ENCODE data around the gene ASPN. TPM values are rescaled to one million over a fixed set of nuclear protein-coding genes. Genes with fewer than 3 reads are reported as not detected.
"Not testable (repeated sequence)": the region's sequence is repeated elsewhere in the genome, so short reads cannot be mapped to it uniquely, and the experiment has no call there.

The ASPN gene
- total and polyA plus RNA-seq, 2 of the 13 experiments (the other 11 are each of a cell fraction or from before 2014, with no cell fraction given): not detected

GRCh38 chr9:92414566-92414965 lies 67.7 kb downstream of the ASPN start:
- no peak for TF ChIP-seq SAFB2 (CRISPR knock-in tag; IDR thresholded peaks at IDR 0.05; ENCODE audit: borderline replicate concordance, low read depth)
- Histone ChIP-seq H3K79me2 (ENCODE audit: insufficient read depth, low read length) (no peaks in the 10 kb centered on the region), H3K4me3 (replicated peaks in 1 of 3; ENCODE audit: insufficient read depth in 1 of 3, low read depth in 2 of 3, low read length in 3 of 3) (no peak overlapping the region), H2AFZ (ENCODE audit: low read length) (no peak overlapping the region), H4K20me1 (ENCODE audit: insufficient read depth, low read length) (no peaks in the 10 kb centered on the region), H3K36me3 (replicated peaks in 1 of 2; ENCODE audit: control insufficient read depth in 1 of 2, insufficient read depth in 2 of 2, low read length in 2 of 2) (no peaks in the 10 kb centered on the region), H3K27ac (ENCODE audit: extremely low read length, insufficient read depth, low read length) (no peak overlapping the region), H3K27me3 (ENCODE audit: control insufficient read depth in 1 of 2, insufficient read depth in 2 of 2, low read length in 2 of 2) (no peaks in the 10 kb centered on the region), H3K4me1 (ENCODE audit: insufficient read depth, low read length) (no peaks in the 10 kb centered on the region), H3K4me2 (ENCODE audit: low read depth, low read length) (no peak overlapping the region), H3K9ac (ENCODE audit: insufficient read depth, low read depth, low read length) (no peak overlapping the region), H3K9me3 (ENCODE audit: low read length) (no peaks in the 10 kb centered on the region)
- POLR2A ChIA-PET: no interaction called here
- WGBS (ENCODE audit: low lambda C conversion rate): 29% methylated on average over 1 of the region's 1 CpG
- BruUV-seq (replicated peaks): no TSS peak
- CTCF ChIA-PET (ENCODE audit: low intra/inter-chr PET ratio, low total read pairs): no interaction called here
- FAIRE-seq (no peak), ATAC-seq (no peak), DNase-seq (ENCODE audit: low spot score) (no peak)
- intact Hi-C loops (cut with micrococcal nuclease; ENCODE audit: unreplicated experiment) (no loop called here), in situ Hi-C loops (cut with HindIII; ENCODE audit: extremely low pct_ligation_motif_present, low pct_unique_long_range_greater_than_20kb) (no loop called here)

- intact Hi-C loops (cut with micrococcal nuclease; ENCODE audit: unreplicated experiment); H2AFZ ChIP-seq (ENCODE audit: low read length); H3K4me3 ChIP-seq (replicated peaks in 1 of 3; ENCODE audit: insufficient read depth in 1 of 3, low read depth in 2 of 3, low read length in 3 of 3); H3K4me1 ChIP-seq (ENCODE audit: insufficient read depth, low read length); H3K36me3 ChIP-seq (replicated peaks in 1 of 2; ENCODE audit: control insufficient read depth in 1 of 2, insufficient read depth in 2 of 2, low read length in 2 of 2); CTCF ChIA-PET (ENCODE audit: low intra/inter-chr PET ratio, low total read pairs); H3K27me3 ChIP-seq (ENCODE audit: control insufficient read depth in 1 of 2, insufficient read depth in 2 of 2, low read length in 2 of 2); POLR2A ChIA-PET; H3K9ac ChIP-seq (ENCODE audit: insufficient read depth, low read depth, low read length); H4K20me1 ChIP-seq (ENCODE audit: insufficient read depth, low read length); BruUV-seq (replicated peaks); H3K9me3 ChIP-seq (ENCODE audit: low read length); in situ Hi-C loops (cut with HindIII; ENCODE audit: extremely low pct_ligation_motif_present, low pct_unique_long_range_greater_than_20kb); H3K27ac ChIP-seq (ENCODE audit: extremely low read length, insufficient read depth, low read length); FAIRE-seq; H3K4me2 ChIP-seq (ENCODE audit: low read depth, low read length); ATAC-seq; H3K79me2 ChIP-seq (ENCODE audit: insufficient read depth, low read length); DNase-seq (ENCODE audit: low spot score): not testable (repeated sequence)
- 95% methylated on average over 4 of the region's 4 CpGs for WGBS (ENCODE audit: low lambda C conversion rate)
These were observed 71.1 kb downstream of the ASPN start for GRCh38 chr9:92411157-92411556.

Measured in HepG2 (cell line).